ENCODE measurements around the gene PHOSPHO1.
A peak's percentile ranks its signal among the peaks of the same experiment; 100 is the strongest.
"Not testable (repeated sequence)": the region's sequence is repeated elsewhere in the genome, so short reads cannot be mapped to it uniquely, and the experiment has no call there.

PHOSPHO1 gene

DNA sequence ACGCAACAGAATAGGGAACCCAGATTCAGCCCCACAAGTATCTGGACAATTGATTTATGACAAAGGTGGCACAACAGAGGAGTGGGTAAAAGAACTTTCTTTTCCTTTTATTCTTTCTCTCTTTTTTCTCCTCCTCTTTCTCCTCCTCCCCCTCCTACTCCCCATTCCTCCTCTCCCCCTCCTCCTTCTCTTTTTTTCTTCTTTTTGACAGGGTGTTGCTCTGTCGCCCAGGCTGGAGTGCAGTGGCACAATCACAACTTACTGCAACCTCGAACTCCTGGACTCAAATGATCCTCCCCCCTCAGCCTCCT lies 36.3 kb downstream of the PHOSPHO1 start:
- no peak for DNase-seq (ENCODE audit: low read depth)
- TF ChIP-seq, protein P1, sequence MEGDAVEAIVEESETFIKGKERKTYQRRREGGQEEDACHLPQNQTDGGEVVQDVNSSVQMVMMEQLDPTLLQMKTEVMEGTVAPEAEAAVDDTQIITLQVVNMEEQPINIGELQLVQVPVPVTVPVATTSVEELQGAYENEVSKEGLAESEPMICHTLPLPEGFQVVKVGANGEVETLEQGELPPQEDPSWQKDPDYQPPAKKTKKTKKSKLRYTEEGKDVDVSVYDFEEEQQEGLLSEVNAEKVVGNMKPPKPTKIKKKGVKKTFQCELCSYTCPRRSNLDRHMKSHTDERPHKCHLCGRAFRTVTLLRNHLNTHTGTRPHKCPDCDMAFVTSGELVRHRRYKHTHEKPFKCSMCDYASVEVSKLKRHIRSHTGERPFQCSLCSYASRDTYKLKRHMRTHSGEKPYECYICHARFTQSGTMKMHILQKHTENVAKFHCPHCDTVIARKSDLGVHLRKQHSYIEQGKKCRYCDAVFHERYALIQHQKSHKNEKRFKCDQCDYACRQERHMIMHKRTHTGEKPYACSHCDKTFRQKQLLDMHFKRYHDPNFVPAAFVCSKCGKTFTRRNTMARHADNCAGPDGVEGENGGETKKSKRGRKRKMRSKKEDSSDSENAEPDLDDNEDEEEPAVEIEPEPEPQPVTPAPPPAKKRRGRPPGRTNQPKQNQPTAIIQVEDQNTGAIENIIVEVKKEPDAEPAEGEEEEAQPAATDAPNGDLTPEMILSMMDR (IDR thresholded peaks at IDR 0.05; ENCODE audit: control insufficient read depth, insufficient read depth, low read depth, low read length, missing control alignments) = no peak
- no peak overlapping the region for H3K4me3 ChIP-seq (ENCODE audit: control insufficient read depth, low read depth, low read length)

DNA sequence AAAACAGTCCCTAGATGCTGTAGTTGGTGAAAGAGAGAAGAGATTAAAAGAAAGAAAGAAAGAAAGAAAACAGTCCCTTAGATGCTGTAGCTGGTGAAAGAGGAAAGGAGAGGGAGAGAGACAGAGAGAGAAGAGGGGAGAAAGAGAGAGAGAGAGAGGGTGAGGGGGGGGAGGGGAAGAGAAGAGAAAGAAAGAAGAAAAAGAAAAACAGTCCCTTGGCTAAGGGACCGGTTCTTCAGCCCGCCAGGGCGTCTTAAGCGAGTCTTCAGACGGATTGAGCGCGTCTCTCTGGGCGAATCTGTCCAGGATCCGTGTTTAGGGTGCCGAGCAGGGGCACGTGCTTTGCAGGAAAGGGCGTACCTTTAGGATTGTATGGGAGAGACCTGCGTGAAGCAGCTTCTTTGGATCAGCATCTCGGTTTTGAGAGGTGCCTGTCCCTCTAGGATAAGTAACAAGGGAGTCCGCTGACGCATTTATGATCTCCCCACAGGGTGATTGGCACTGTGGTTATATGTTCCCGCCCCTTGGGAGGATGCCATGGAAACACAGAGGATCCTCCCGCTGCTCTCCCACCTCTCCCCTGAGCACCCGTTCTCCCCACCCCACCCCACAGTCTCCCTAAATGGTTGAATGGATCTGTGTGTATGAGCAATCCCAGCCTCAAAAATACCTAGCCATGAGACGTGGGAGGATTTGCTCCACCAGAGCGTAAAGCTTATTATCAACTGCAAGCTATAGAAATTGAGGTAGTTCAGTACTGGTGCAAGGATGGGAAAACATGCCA lies 36.9 kb downstream of the PHOSPHO1 start:
- DNase-seq (ENCODE audit: low read depth) = no peak
- H3K4me3 ChIP-seq (ENCODE audit: control insufficient read depth, low read depth, low read length) = peak overlapping the region; percentile 89
- TF ChIP-seq, protein P1 (IDR thresholded peaks at IDR 0.05; ENCODE audit: control insufficient read depth, insufficient read depth, low read depth, low read length, missing control alignments) = no peak

DNA sequence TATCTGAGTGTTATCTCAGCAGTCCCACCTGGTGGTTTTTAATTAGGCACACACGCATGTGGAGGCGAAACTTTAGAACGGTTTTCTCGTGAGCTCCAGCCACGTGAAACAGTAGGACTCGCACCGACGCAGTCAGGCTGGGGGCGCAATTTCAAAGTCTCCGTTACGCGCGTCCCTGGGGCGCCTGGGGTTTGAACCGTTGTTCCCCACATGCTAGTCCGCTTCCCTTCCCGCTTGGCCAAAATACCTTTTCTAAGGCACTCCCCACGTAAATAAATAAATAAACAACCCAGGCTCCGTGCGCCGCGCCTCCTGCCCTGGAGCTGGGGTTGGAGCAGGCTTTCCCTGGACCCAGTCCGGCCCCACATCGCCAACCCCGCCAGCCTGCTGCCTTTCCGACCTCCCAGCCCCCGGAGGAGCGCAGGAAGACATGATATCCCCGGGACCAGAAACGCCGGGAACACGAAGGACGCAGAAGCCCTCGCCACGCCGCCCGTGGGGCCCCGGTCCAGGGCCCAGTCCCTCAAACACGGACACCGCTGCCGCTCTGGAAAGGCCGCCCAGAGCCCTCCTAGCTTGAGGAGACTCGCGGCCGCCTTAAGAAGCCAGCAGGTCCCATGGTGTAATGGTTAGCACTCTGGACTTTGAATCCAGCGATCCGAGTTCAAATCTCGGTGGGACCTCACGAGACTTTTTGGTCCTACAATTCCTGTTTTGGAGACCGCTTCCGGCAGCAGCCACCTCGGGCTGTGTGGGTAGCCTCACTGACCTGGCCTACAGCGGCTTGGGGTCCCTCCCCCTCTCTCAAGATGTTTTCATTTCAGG lies 38.5 kb downstream of the PHOSPHO1 start:
- TF ChIP-seq, protein P1 (IDR thresholded peaks at IDR 0.05; ENCODE audit: control insufficient read depth, insufficient read depth, low read depth, low read length, missing control alignments) = peak; percentile 37
- peak overlapping the region; percentile 89 for H3K4me3 ChIP-seq (ENCODE audit: control insufficient read depth, low read depth, low read length)
- DNase-seq (ENCODE audit: low read depth) = peak; percentile 48

DNA sequence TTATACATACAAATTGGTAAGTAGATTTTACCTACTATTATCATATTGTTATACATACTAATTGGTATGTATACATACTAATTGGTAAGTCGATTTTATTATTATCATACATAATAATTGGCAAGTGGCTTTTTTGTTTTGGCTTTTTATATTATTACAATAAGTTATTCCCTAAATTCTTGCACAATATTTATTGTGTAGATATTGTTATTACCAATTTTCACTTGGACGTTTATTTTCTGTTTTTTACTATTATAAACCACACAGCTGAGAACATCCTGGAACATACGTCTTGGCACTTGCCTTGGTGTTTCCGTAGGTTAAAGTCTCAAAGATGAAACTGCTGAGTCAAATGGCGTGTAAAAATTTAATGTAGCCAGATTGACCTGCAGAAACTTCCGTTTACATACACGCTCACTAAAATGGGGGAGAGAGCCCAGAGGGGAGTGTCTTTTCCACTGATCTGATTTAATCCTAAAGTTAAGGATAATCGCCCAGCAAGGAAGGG lies 39.1 kb downstream of the PHOSPHO1 start:
- peak overlapping the region; percentile 89 for H3K4me3 ChIP-seq (ENCODE audit: control insufficient read depth, low read depth, low read length)
- TF ChIP-seq, protein P1 (IDR thresholded peaks at IDR 0.05; ENCODE audit: control insufficient read depth, insufficient read depth, low read depth, low read length, missing control alignments) = no peak
- DNase-seq (ENCODE audit: low read depth) = no peak

DNA sequence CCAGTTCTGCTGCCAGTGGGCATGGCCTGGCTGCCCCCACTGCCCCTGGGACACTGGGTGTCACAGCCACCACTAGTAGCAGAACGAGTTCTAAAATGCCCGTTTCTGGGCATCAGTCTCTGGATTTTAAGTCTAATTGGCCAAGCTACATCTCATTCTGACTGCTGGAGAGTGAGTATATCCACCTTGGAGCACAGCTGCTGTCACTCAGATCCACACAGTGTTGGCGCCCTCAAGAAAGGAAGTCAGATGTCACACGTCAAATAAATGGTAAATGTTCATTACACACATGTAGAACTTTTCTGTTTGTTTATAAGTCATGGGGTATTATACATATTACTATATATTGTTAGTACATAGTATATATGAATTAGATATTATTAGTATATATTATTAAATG lies 39.7 kb downstream of the PHOSPHO1 start:
- TF ChIP-seq, protein P1 (IDR thresholded peaks at IDR 0.05; ENCODE audit: control insufficient read depth, insufficient read depth, low read depth, low read length, missing control alignments) = no peak
- no peak overlapping the region for H3K4me3 ChIP-seq (ENCODE audit: control insufficient read depth, low read depth, low read length)
- DNase-seq (ENCODE audit: low read depth) = no peak

DNA sequence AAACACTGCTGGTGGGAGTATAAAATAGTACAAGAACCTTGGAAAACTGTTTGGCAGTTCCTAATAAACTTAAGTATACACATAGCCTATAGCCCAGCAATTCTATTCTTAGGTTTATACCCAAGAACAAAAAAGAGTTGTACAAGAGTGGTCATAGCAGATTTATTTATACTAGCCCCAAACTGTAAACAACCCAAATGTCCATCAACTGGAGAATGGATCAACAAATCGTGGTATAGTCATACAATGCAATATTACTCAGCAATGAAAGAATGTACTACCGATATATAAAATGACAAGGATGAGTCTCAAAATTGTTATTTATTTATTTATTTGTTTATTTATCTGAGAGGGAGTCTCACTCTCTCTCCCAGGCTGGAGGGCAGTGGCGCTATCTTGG lies 43.3 kb downstream of the PHOSPHO1 start:
- DNase-seq (ENCODE audit: low read depth) = no peak
- TF ChIP-seq, protein P1 (IDR thresholded peaks at IDR 0.05; ENCODE audit: control insufficient read depth, insufficient read depth, low read depth, low read length, missing control alignments) = no peak
- no peak overlapping the region for H3K4me3 ChIP-seq (ENCODE audit: control insufficient read depth, low read depth, low read length)

DNA sequence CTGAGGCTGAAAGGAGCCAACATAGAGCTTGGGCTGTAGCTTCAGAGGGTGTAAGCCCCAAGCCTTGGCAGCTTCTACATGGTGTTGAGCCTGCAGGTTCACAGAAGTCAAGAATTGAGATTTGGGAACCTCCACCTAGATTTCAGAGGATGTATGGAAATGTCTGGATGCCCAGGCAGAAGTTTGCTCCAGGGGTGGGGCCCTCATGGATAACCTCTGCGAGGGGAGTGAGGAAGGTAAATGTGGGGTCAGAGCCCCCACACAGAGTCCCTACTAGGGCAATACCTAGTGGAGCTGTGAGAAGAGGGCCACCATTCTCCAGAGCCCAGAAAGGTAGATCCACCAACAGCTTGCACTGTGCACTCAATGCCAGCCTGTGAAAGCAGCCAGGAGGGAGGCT lies 45.2 kb downstream of the PHOSPHO1 start:
- not testable (repeated sequence) for DNase-seq (ENCODE audit: low read depth); H3K4me3 ChIP-seq (ENCODE audit: control insufficient read depth, low read depth, low read length)

DNA sequence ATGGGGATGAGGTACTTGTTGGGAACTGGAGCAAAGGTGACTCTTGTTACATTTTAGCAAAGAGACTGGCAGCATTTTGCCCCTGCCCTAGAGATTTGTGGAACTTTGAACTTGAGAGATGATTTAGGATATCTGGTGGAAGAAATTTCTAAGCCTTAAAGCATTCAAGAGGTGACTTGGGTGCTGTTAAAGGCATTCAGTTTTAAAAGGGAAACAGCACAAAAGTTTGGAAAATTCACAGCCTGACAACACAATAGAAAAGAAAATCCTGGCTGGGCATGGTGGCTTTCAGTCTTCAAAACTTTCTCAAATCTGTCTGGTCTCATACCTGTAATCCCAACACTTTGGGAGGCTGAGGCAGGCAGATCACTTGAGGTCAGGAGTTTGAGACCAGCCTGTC lies 46.1 kb downstream of the PHOSPHO1 start:
- H3K4me3 ChIP-seq (ENCODE audit: control insufficient read depth, low read depth, low read length); DNase-seq (ENCODE audit: low read depth): not testable (repeated sequence)

Measured in AG09309 (cell line).